Measurements from ENCODE around the gene ZNF141. TPM values are rescaled to one million over a fixed set of nuclear protein-coding genes. Genes with fewer than 3 reads are reported as not detected.

Gene ZNF141
- 10 to 100 TPM; 29.9 to 32.3 TPM for total RNA-seq

DNA sequence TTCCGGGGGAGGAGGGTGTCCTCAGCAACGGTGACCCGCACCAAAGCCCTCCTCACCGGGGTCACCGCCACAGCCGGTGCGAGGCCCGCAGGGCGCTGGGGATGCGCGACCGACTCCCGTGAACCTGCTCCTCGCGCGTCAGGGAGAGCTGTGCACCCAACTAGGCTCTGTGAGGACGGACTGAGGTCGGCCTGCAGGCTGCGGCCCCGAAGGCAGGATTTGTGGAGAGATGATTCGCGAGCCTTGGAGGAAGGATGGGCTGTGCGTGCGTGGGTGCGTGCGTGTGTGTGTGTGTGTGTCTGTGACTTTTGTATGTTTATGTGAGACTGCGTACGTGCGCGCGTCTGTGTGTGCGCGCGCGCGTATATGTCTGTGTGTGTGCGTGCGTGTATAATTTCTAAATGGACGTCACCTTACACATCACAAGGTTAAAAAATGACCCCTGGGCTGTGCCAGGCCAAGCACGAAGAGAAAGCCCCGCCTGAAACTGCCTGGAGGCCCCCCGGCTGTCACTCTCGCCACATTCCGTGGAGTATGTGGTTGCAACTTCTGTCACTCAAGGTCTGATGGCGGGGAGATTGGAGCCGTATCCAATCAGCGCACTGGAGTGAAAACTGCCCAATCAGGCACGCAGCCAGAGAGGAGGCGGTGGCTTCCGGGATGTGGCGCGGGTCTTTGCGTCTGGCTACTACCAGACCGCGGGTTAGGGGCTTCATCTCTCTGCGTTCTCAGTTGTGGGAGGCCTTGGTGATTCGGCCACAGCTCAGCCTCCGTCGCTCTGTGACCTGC is at the start of gene ZNF141:
TSS of gene ZNF141 (plus strand) at position 672 of the 789 bp plus-strand sequence. CDS start 170 bp downstream, outside the sequence.

DNA sequence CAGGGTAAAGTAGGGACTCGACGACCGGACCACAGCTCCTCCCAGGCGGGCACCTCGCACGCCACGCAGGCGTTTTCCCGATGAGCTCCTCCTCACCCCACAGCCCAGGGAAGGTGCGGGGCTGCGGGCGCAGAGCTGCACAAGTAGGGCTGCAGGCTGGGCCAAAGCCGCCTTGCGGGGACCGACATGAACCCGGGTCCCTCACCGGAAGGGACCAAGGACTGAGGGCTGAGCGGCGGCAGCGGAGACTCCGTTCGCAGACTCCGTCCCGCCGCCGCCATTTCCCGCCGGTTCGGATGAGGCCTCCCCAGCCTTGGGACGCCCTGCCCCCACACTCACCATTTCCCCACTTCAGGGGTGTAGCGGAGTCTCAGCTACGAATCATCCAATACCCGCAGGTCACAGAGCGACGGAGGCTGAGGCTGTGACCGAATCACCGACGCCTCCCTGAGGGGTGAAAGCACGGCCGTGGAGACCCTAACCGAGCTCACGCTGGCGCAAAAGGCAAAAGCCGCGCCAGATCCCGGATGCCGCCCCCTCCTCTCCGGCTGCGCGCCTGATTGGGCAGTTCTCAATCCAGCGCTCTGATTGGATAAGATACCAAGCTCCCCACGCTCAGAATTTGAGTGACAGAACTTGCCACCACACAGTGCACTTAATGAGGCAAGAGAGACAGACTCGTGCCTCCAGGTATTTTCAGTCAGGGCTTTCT is 32.5 kb upstream of the ZNF141 start, which contains the start of gene ZNF732:
TSS of gene ZNF732 (minus strand) at position 506 of the 712 bp plus-strand sequence. CDS start at position 342, 164 bp downstream.

Small RNA genes lying within 50 kb of the gene (microRNA-seq; reads per million reads assigned to microRNA genes)
- gene MIR571 (ENCODE audit: borderline microRNAs expressed, borderline replicate concordance): not detected

Other genes with a start within 250 kb of the ZNF141 start
- gene ZNF718, start 213.3 kb upstream of the ZNF141 start, total RNA-seq: 10 to 100 TPM; 11.8 to 14.3 TPM
- gene ZNF732, start 32.3 kb upstream of the ZNF141 start, total RNA-seq: not detected
- 10 to 100 TPM; 39.7 to 40.3 TPM for gene ZNF721, start 161.3 kb downstream of the ZNF141 start, total RNA-seq
- gene PIGG, start 161.4 kb downstream of the ZNF141 start, total RNA-seq: 10 to 100 TPM; 61.4 to 62.0 TPM
- not detected for gene TMEM271, start 238.5 kb downstream of the ZNF141 start, total RNA-seq